Mononuclear cell (primary cell): ENCODE results near the gene EIF2B1. TPM values are rescaled to one million over a fixed set of nuclear protein-coding genes. Genes with fewer than 3 reads are reported as not detected.

ENCODE experiments used
- total RNA-seq: library from RNA; depleted of rRNA; stranded (reverse); fragments of >200 nt; gene quantifications from one replicate; pipeline ENCODE4 v1.2.3, GENCODE V29; 2012

EIF2B1 gene
- total RNA-seq, 1 donor = 34.3 TPM

Other genes starting within 250 kb of the EIF2B1 start
- gene KMT5A, start 249.6 kb downstream of the EIF2B1 start, total RNA-seq = 40.3 TPM
- 9.9 TPM for gene RILPL2, start 197.0 kb downstream of the EIF2B1 start, total RNA-seq
- 13.7 TPM for gene SNRNP35, start 175.5 kb downstream of the EIF2B1 start, total RNA-seq
- 1.8 TPM for gene RILPL1, start 100.0 kb downstream of the EIF2B1 start, total RNA-seq
- 213 TPM for gene TMED2, start 49.1 kb downstream of the EIF2B1 start, total RNA-seq
- 26.4 TPM for gene DDX55, start 31.6 kb downstream of the EIF2B1 start, total RNA-seq
- gene GTF2H3, start 143 bp upstream of the EIF2B1 start, total RNA-seq = 27.0 TPM
- 1.8 TPM for gene TCTN2, start 37.4 kb upstream of the EIF2B1 start, total RNA-seq
- 27.9 TPM for gene ATP6V0A2, start 78.7 kb upstream of the EIF2B1 start, total RNA-seq
- 0.21 TPM for gene DNAH10, start 128.6 kb upstream of the EIF2B1 start, total RNA-seq